Activated T-cell treated with anti-CD3 and anti-CD28 coated beads for 48 hours (primary cell): ENCODE results near the gene GRIN3B.
"Not testable (repeated sequence)": the region's sequence is repeated elsewhere in the genome, so short reads cannot be mapped to it uniquely, and the experiment has no call there.

ENCODE experiments used
- DNase-seq: peaks from one replicate; pipeline ENCODE4 v3.0.0-alpha.2; 2020; ENCODE audit warnings: low read depth

Gene GRIN3B, protein sequence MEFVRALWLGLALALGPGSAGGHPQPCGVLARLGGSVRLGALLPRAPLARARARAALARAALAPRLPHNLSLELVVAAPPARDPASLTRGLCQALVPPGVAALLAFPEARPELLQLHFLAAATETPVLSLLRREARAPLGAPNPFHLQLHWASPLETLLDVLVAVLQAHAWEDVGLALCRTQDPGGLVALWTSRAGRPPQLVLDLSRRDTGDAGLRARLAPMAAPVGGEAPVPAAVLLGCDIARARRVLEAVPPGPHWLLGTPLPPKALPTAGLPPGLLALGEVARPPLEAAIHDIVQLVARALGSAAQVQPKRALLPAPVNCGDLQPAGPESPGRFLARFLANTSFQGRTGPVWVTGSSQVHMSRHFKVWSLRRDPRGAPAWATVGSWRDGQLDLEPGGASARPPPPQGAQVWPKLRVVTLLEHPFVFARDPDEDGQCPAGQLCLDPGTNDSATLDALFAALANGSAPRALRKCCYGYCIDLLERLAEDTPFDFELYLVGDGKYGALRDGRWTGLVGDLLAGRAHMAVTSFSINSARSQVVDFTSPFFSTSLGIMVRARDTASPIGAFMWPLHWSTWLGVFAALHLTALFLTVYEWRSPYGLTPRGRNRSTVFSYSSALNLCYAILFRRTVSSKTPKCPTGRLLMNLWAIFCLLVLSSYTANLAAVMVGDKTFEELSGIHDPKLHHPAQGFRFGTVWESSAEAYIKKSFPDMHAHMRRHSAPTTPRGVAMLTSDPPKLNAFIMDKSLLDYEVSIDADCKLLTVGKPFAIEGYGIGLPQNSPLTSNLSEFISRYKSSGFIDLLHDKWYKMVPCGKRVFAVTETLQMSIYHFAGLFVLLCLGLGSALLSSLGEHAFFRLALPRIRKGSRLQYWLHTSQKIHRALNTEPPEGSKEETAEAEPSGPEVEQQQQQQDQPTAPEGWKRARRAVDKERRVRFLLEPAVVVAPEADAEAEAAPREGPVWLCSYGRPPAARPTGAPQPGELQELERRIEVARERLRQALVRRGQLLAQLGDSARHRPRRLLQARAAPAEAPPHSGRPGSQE

DNA sequence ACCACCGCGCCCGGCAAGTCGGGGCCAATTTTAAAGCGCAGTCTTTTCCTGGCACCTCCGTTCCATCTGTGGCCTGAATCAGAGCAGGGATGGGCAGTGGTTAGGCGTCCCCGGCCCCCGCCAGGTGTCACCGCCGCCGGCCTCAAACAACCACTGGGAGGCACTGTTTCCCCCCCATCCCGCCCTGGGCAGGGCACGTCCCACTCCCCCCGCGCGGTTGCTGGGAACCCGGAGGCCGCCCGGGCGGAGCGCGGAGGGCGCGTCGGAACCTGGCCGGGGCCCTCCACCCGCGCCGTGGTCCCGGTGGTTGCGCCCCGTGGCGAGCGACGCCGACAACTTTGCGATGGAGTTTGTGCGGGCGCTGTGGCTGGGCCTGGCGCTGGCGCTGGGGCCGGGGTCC is at the start of gene GRIN3B:
Gene GRIN3B, plus strand, starts transcription at position 325 of the 400 bp plus-strand sequence. Its CDS starts 19 bp downstream, at position 344.
- DNase-seq: peak; percentile 70

DNA sequence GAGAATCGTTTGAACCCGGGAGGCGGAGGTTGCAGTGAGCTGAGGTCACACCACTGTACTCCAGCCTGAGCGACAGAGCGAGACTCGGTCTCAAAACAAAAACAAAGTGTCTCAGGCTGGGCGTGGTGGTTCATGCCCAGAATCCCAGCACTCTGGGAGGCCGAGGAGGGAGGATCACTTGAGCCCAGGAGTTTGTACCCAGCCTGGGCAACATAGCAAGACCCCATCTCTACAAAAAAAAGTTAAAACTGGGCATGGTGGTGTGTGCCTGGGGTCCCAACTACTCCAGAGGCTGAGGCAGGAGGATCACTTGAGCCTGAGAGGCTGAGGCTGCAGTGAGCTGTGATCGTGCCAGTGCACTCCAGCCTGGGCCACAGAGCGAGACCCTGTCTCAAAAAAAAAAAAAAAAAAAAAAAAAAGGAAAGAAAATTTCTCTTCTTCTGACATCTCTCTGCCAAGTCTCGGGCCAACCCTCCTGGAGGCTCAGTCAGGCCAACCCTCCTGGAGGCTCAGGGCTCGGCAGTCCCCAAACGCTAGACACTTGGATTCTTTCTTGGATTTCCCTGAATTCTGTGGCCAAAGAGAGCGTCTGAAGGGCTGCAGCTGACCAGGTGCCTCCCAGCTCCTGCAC is 48.1 kb upstream of the GRIN3B start:
- DNase-seq: no peak

- DNase-seq: no peak
Measured at GRCh38 chr19:952680-953444, 47.4 kb upstream of the GRIN3B start.

GRCh38 chr19:953445-954271 is 46.6 kb upstream of the GRIN3B start:
- DNase-seq: no peak

DNA sequence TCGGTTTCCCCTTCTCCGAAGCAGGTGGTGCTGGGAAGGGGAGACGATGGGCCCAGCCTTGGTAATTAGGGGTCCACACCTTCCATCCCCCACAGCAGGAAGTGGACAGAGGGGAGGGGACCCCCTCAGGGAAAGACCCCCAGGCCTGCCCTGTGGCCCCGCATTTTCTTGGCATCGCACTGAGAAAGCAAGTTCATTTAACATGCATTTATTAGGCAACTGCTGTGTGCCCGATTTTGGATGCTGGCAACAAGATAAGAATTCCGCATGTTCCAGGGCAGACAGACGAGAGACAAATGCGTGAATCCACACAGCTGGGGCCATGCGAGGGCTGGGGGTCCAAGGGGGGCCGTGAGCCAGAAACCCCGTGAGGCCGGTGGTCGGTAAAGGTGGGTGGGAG is 45.9 kb upstream of the GRIN3B start:
- DNase-seq: no peak

DNA sequence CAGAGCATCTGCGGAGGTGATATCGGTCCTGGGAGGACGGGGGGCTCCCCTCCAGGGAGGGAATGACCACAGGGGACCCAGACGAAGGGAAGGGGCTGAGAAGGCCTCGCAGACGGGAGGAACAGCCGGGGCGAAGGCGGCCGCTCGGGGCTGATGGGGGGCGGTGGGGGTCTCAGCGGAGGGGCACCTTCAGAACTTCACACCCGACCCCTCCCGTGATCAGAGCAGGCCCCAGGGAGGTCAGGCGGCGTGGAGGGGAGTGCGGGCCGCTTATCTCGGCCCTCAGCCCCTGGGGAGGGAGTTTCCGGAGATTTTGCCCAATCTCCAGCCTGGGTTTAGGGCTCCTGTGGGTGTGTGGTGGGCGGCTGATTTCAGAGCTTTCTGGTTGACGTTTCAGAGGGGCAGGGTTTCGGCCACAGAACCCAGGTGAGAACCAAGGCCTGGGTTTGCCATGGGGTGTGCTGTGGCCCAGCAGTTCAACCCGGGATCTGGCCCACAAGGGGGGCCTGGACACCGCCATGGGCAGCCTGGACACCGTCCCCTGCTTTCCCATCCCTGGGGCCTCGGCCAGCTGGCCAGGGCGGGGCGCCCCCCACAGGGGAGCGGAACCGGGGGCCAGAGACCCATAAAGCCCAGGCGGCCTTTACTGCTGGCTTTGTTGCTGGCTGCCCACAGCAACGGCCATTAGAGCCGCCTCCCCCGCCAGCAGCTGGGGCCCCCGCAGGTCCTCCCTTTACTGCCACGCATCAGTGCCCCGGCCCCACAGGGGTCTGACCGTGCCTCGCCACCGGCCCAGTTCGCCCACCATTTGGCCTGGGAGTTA is 45.3 kb upstream of the GRIN3B start:
- DNase-seq: no peak

GRCh38 chr19:955803-956765 is 44.1 kb upstream of the GRIN3B start:
- DNase-seq: no peak

GRCh38 chr19:956766-957440 is 43.3 kb upstream of the GRIN3B start:
- no peak for DNase-seq

DNA sequence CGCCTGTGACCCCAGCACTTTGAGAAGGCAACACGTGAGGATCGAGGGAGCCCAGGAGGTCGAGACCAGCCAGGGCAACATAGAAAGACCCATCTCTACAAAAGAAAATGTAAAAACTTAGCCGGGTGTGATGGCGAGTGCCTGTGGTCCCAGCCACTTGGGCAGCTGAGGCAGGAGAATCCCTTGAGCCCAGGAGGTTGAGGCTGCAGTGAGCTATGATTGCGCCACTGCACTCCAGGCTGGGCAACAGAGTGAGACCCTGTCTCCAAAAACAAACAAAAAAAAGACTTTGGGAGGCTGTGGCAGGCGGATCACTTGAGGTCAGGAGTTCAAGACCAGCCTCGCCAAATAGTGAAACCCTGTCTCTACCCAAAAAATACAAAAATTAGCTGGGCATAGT is 42.6 kb upstream of the GRIN3B start:
- not testable (repeated sequence) for DNase-seq

- DNase-seq: peak; percentile 52
Measured at GRCh38 chr19:958967-959855, 41.0 kb upstream of the GRIN3B start.

DNA sequence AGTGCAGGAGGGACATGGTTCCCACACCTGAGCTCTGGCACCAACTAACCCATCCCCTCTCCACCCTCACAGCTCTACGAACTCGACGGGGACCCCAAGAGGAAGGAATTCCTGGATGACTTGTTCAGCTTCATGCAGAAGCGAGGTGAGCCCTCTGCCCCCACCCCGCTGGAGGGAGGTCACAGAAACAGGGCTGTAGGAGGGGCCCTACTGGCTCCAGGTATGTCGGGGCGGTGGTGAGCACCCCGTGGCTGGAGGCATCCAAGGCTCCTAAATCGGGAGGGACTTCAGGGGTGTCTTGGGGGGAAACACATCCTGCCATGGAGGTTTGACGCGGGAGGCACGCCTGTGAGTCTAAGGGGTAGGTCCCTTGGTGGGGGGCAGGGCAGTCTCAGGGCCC is 40.2 kb upstream of the GRIN3B start:
- DNase-seq: no peak

DNA sequence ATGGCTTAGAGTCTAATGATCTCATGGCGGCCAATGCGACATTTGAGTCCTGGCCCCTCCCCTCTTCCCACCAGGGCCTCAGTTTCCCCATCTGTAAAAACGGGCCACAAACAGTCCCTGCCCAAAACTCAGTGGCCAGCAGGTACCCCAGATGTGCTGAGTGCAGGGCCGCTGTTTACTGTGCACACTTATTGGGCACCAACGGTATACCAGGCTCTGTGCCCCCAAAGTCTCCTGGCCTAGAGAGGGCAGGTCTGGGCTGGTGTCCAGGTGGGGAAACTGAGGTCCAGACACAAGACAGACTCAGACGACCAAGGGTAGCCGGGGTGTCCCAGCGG is 39.6 kb upstream of the GRIN3B start:
- DNase-seq: no peak

DNA sequence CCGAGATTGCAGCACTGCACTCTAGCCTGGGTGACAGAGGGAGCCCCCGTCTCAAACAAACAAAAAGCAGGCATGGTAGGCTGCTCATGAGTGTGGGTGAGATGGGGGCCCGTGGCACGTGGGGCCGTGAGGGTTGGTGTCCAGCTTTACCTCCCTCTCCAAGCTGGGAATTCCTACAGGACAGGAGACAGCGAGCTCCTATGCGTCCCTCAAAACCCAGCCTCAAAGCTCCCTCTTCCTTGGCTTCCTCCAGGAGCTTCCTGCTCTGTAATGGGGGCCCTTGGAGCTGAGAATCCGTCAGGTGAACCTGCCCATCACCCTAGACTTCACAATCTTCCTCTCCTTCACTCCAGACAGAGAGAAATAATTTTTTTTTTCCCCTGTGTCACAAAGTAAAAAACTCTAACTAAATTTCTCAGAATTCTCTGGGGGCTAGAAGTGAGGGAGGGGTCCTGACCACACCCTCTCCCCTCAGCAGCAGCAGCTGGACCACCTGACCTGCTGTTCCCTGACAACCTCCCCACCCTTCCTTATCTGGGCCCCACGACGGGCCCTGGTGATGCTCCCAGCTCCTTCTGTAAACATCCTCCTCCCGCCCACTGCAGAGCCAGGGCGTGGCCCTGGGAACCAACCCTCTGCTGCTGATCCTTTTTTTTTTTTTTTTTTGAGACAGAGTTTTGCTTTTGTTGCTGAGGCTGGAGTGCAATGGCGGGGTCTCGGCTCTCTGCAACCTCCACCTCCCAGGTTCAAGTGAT is 38.2 kb upstream of the GRIN3B start:
- DNase-seq: no peak

DNA sequence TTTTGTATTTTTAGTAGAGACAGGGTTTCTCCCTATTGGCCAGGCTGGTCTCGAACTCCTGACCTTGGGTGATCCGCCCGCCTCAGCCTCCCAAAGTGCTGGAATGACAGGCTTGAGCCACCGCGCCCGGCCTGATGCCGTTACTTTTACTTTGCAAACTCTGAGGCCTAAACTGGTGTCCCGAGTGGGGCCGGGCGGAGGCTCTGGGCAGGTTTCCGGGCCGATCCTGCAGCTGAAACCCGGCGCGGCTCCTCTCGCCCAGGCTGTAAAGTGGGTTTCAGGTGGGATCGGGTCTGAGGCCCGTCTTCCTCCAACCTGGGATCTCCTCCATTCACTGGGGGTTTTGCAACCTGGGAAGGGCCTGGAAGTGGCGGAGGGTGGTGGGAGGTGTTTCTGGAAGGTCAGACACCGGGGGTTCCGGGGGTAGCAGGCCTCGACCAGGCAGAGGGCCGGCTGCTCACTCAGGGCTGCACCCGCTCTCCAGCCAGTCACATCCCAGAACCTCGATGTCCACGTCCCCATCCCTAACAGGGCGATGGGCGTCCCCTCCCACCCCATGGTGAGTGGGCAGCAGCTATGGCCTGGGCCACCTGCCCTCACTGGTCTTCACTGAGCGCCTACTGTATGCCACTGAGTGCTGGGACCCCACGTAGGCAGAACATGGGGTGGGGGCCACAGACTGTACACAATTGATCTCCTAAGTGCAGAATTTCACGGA is 37.4 kb upstream of the GRIN3B start:
- no peak for DNase-seq

DNA sequence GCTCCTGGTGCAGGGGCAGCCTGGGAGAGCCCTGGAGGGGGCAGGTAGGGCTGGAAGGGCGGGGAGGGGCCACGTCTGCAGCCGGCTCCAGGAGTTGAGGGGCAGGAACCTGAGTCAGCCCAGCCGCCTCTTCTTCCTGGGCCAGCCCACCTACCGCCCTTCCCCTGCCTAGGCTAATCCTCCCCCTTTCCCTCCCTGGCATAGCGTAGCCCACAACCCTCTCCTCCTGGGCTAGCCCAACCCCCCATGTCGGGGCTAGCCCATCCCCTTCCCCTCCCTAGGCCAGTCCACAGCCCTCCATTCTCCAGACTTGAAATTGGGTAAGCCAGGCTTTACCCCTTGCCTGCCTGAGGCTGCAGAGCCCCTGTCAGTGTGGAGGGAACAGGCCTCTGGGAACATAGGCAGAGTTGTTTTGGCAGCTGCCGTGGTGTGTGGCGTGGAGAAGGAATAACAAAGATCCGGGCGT is 36.7 kb upstream of the GRIN3B start:
- no peak for DNase-seq
